ENCODE results near the gene NANOG.
"Not testable (repeated sequence)": the region's sequence is repeated elsewhere in the genome, so short reads cannot be mapped to it uniquely, and the experiment has no call there.

Gene NANOG

DNA sequence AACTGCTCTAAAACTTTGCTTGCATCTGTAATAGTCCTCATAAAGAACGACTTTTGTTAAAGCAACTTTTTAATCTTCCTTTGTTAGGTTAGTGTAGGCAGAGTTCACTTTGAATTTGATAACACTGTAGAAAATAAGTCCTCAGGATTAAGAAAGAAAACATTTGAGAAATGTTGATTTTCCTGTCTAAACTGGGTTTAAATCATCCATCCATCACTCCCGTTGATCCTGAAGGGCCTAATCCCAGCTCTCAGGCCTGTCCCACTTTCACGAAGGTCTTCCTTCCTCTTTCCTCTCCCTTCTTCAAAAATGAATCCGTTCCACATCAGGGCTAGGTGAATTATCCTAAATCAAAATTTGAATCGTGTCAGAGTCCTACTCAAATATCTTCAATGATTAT lies 46.6 kb downstream of the NANOG start:
- TF ChIP-seq, protein P1, sequence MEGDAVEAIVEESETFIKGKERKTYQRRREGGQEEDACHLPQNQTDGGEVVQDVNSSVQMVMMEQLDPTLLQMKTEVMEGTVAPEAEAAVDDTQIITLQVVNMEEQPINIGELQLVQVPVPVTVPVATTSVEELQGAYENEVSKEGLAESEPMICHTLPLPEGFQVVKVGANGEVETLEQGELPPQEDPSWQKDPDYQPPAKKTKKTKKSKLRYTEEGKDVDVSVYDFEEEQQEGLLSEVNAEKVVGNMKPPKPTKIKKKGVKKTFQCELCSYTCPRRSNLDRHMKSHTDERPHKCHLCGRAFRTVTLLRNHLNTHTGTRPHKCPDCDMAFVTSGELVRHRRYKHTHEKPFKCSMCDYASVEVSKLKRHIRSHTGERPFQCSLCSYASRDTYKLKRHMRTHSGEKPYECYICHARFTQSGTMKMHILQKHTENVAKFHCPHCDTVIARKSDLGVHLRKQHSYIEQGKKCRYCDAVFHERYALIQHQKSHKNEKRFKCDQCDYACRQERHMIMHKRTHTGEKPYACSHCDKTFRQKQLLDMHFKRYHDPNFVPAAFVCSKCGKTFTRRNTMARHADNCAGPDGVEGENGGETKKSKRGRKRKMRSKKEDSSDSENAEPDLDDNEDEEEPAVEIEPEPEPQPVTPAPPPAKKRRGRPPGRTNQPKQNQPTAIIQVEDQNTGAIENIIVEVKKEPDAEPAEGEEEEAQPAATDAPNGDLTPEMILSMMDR (IDR thresholded peaks at IDR 0.05; ENCODE audit: control insufficient read depth, extremely low read depth, insufficient read depth): no peak
- no peak overlapping the region for H3K4me3 ChIP-seq (ENCODE audit: low read depth, low read length)
- DNase-seq (ENCODE audit: low read depth): no peak

DNA sequence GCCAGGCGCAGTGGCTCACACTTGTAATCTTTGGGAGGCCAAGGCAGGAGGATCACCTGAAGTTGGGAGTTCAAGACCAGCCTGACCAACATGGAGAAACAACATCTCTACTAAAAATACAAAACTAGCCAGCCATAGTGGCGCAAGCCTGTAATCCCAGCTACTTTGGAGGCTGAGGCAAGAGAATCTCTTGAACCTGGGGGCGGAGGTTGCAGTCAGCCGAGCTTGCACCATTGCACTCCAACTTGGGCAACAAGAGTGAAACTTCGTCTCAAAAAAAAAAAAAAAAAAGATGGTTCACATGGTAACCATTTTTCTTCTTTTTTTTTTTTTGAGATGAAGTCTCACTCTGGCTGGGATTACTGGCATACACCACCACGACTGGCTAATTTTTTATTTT lies 48.2 kb downstream of the NANOG start:
- no peak overlapping the region for H3K4me3 ChIP-seq (ENCODE audit: low read depth, low read length)
- TF ChIP-seq, protein P1 (IDR thresholded peaks at IDR 0.05; ENCODE audit: control insufficient read depth, extremely low read depth, insufficient read depth): no peak
- DNase-seq (ENCODE audit: low read depth): no peak

DNA sequence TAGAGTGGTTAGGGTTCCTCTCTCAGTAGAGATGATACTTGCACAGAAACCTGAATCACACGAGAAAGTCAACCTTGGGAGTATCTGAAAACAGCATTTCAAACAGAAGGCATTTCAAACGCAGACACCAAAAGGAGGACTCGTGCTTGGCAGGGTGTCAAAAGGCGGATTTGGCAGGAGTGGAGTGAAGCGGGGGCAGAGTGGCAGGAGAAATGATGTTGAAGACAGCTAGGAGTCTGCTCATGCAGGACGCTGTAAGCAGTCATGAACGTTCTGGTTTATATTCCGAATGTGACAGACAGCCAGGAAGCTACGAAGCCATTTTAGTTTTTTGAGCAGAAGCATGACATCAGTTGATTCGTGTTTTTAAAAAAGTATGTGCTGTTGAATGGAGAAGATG lies 50.0 kb downstream of the NANOG start:
- not testable (repeated sequence) for H3K4me3 ChIP-seq (ENCODE audit: low read depth, low read length); DNase-seq (ENCODE audit: low read depth)

DNA sequence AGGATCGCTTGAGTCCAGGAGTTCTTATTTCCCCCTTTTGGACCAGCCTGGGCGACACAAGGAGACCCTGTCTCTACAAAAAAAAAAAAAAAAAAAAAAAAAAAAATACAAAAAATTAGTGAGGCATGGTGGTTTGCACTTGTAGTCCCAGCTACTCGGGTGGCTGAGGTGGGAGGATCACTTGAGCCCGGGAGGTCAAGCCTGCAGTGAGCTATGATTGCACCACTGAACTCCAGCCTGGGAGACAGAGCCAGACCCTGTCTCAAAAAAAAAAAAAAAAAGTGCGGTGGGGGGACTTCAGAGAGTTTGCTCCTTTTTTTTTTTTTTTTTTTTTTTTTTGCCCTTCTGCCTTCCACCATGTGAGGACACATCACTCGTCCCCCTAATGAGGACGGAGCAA lies 50.6 kb downstream of the NANOG start:
- H3K4me3 ChIP-seq (ENCODE audit: low read depth, low read length); DNase-seq (ENCODE audit: low read depth): not testable (repeated sequence)

DNA sequence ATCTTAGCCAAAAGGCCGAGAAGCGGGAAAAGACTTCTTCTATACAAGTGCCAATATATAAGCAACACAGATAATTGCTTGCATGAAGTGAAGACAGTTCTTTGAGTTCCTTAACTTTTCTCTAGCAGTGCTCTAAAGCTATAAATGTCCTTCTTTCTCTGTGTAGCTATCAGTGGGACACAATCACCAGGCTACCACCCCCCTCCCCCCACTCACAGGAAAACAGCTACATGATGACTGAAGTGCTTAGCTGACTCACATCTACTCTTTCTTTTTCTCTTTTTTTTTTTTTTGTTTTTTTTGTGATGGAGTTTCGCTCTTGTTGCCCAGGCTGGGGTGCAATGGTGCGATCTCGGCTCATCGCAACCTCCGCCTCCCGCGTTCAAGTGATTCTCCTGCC lies 53.2 kb downstream of the NANOG start:
- H3K4me3 ChIP-seq (ENCODE audit: low read depth, low read length); DNase-seq (ENCODE audit: low read depth): not testable (repeated sequence)

DNA sequence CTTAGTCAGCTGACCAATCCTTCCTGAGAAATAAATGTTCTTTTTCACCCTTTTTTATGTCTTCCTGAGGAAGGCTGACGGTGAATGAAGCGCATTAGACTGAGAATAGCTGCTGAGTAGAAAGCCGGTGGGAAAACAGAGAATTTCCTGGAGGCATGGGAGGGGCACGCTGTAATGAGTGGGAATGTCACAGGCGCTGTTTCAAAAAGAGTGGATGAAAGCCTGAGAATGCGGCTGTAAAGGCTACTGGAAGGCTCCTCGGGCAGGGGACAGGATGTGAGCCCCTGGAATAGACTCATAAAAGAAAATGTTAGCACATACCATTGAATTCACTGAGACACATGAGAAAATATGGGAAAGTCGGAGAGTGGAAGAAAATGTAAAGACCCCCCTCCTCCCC lies 53.9 kb downstream of the NANOG start:
- H3K4me3 ChIP-seq (ENCODE audit: low read depth, low read length); DNase-seq (ENCODE audit: low read depth): not testable (repeated sequence)

DNA sequence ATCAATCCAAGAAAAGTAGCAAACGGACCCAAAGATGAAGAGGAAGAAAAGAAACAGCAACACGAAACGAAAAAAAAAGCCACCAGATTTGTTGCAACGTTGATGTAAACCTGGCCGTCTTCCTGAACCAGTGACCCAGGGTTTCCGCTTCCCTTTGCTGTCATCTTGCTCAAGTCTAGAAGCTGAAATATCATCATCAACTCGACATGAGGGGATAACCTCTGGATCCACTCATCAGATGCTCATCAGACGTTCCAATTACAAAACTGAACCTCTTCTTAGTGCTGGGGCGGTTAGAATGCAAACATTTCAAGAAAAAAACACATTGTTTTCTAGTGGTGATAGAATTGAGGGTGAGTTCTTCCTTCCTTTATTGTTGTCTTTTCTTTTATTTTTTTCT lies 54.4 kb downstream of the NANOG start:
- DNase-seq (ENCODE audit: low read depth); H3K4me3 ChIP-seq (ENCODE audit: low read depth, low read length): not testable (repeated sequence)

DNA sequence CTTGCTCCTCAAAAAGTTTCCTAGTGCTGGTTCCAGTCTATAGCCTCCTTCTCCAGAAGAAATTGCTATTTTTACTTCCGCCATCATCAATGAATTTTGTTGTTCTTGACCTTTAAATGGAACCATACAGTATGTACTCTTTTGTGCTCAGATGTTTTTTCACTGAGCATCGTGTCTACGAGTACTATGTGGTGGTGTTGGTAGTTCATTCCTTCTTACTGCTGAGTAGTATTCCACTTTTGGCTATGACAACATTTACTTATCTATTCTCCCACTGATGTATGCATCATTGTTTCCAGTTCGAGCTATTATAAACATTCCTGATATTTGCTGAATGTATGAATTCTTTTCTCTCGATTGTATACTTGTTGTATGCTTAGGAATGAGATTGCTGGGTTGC lies 54.9 kb downstream of the NANOG start:
- DNase-seq (ENCODE audit: low read depth): no peak
- TF ChIP-seq, protein P1 (IDR thresholded peaks at IDR 0.05; ENCODE audit: control insufficient read depth, extremely low read depth, insufficient read depth): no peak
- H3K4me3 ChIP-seq (ENCODE audit: low read depth, low read length): no peak overlapping the region

DNA sequence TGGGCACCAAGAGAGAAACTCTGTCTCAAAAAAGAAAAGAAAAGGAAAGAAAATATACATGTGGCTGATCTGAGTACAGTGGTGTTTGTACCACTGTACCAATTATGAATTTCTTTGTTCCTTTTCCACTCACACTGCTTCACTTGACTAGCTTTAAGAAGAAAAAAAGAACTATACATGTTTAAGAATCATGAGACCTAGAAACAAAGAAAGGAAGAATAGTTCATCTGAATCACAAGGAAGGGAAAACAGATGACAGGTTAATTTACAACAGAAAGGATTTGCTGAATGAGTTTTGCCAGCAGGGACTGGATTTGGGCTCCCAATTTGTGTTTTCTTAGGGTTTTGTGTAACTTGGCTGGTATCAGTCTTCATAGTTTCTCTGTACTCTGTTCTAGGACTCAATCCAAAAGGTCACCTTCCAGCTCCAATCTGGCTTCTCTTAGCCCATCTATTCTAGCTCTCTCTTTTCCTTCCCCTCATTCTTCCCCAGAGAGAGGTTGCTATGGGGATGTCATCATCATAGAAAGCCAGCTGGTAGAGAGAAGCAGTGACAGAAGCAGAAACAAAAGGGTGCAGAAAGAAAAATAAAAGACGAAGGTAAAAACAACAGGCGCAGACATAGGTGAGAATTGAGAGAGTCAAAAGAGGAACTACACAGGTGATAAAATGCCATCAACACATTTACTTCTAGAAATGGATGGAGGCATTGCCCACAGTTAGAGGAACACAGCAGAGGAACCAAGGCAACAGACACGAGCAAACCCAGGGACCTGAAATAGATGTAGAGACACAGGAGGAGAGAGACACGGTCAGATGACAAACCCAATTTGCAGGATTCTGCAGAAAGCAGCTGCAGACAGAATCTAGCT lies 58.3 kb downstream of the NANOG start:
- not testable (repeated sequence) for DNase-seq (ENCODE audit: low read depth); H3K4me3 ChIP-seq (ENCODE audit: low read depth, low read length)

DNA sequence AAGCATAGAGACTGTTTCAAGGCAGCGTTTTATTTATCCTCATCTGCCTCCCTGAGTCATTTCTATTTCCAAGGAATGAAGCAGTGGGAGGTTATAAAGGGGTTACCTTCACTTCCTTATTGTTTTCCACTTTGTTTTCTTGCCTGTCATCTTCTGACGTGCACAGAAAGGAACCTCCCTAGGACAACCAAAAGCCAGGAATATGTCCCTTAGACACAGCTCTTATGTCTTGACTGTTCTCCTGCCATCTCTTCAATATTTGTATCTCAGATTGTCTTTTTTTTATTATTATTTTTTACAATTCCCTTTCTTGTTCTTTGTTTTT lies 58.9 kb downstream of the NANOG start:
- DNase-seq (ENCODE audit: low read depth); H3K4me3 ChIP-seq (ENCODE audit: low read depth, low read length): not testable (repeated sequence)
